Smooth muscle cell of the brain vasculature (primary cell): ENCODE measurements around the gene TFF2.

Experiments
- DNase-seq: peaks from one replicate; pipeline ENCODE4 v3.0.0-alpha.2; 2012; ENCODE audit warnings: low read depth, low spot score

TFF2 gene

GRCh38 chr21:42366292-42367010, 15.7 kb upstream of the TFF2 start, which contains the start of gene TFF1:
Gene TFF1 (minus strand): TSS chr21:42366535. CDS start chr21:42366495, 40 bp downstream.
- no peak for DNase-seq

- no peak for DNase-seq
Observed at GRCh38 chr21:42365770-42366169, 15.0 kb upstream of the TFF2 start.

GRCh38 chr21:42364304-42364865, 13.6 kb upstream of the TFF2 start:
- DNase-seq, result no peak

- no peak for DNase-seq
Observed at GRCh38 chr21:42363312-42363711, 12.5 kb upstream of the TFF2 start.

- no peak for DNase-seq
Observed at GRCh38 chr21:42362700-42363099, 11.9 kb upstream of the TFF2 start.

GRCh38 chr21:42362198-42362597, 11.4 kb upstream of the TFF2 start:
- no peak for DNase-seq

- DNase-seq, result no peak
Observed at GRCh38 chr21:42361286-42361685, 10.5 kb upstream of the TFF2 start.

- no peak for DNase-seq
Observed at GRCh38 chr21:42360317-42360716, 9.5 kb upstream of the TFF2 start.

GRCh38 chr21:42358937-42359336, 8.1 kb upstream of the TFF2 start:
- DNase-seq, result no peak

GRCh38 chr21:42358261-42358660, 7.5 kb upstream of the TFF2 start:
- DNase-seq, result no peak

GRCh38 chr21:42357307-42357706, 6.5 kb upstream of the TFF2 start:
- no peak for DNase-seq

- no peak for DNase-seq
Observed at GRCh38 chr21:42356650-42357049, 5.9 kb upstream of the TFF2 start.

GRCh38 chr21:42356046-42356445, 5.3 kb upstream of the TFF2 start:
- no peak for DNase-seq

- no peak for DNase-seq
Observed at GRCh38 chr21:42353623-42354022, 2.8 kb upstream of the TFF2 start.

- no peak for DNase-seq
Observed at GRCh38 chr21:42352441-42353095, 1.8 kb upstream of the TFF2 start.

GRCh38 chr21:42351626-42352440, 1.0 kb upstream of the TFF2 start:
- DNase-seq, result no peak

- no peak for DNase-seq
Observed at GRCh38 chr21:42350318-42350910, 380 bp downstream of the TFF2 start.

GRCh38 chr21:42349420-42350317, 1.1 kb downstream of the TFF2 start:
- DNase-seq, result no peak

- DNase-seq, result no peak
Observed at GRCh38 chr21:42348762-42349161, 2.0 kb downstream of the TFF2 start.

- no peak for DNase-seq
Observed at GRCh38 chr21:42347601-42348327, 3.0 kb downstream of the TFF2 start.
